Epithelial cell of esophagus (primary cell): Measurements from ENCODE around the gene CERS2.

Experiments used
- DNase-seq: peaks from one replicate; pipeline ENCODE4 v3.0.0; 2010; ENCODE audit warnings: low read depth
- H3K4me3 ChIP-seq: 2 replicates; pipeline ENCODE4 v1.5.1; 2011; ENCODE audit warnings: mild to moderate bottlenecking, low read length, control low read depth
- TF ChIP-seq, protein P1 (sequence below): IDR thresholded peaks from 2 replicates; pipeline ENCODE4 v1.5.1; 2011; ENCODE audit warnings: low read depth, mild to moderate bottlenecking, low read length, control low read depth, inconsistent platforms; ENCODE audit not compliant: insufficient read depth; ENCODE audit errors: missing control alignments

Gene CERS2

GRCh38 chr1:151002611-151003010 lies 28.0 kb upstream of the CERS2 start:
- no peak for DNase-seq
- H3K4me3 ChIP-seq: no peak overlapping the region
- TF ChIP-seq, protein P1, sequence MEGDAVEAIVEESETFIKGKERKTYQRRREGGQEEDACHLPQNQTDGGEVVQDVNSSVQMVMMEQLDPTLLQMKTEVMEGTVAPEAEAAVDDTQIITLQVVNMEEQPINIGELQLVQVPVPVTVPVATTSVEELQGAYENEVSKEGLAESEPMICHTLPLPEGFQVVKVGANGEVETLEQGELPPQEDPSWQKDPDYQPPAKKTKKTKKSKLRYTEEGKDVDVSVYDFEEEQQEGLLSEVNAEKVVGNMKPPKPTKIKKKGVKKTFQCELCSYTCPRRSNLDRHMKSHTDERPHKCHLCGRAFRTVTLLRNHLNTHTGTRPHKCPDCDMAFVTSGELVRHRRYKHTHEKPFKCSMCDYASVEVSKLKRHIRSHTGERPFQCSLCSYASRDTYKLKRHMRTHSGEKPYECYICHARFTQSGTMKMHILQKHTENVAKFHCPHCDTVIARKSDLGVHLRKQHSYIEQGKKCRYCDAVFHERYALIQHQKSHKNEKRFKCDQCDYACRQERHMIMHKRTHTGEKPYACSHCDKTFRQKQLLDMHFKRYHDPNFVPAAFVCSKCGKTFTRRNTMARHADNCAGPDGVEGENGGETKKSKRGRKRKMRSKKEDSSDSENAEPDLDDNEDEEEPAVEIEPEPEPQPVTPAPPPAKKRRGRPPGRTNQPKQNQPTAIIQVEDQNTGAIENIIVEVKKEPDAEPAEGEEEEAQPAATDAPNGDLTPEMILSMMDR: no peak

- no peak for DNase-seq
- H3K4me3 ChIP-seq: no peak overlapping the region
Observed at GRCh38 chr1:151002051-151002450, 27.4 kb upstream of the CERS2 start.

GRCh38 chr1:151001602-151002001 lies 27.0 kb upstream of the CERS2 start:
- H3K4me3 ChIP-seq: no peak overlapping the region
- peak; percentile 67 for DNase-seq

More at GRCh38 chr1:151002051-151002450, 27.4 kb upstream of the CERS2 start:
- TF ChIP-seq, protein P1: no peak

GRCh38 chr1:151000408-151000807 lies 25.8 kb upstream of the CERS2 start:
- no peak overlapping the region for H3K4me3 ChIP-seq
- TF ChIP-seq, protein P1: no peak
- no peak for DNase-seq

More at GRCh38 chr1:151001602-151002001, 27.0 kb upstream of the CERS2 start:
- TF ChIP-seq, protein P1: no peak

- TF ChIP-seq, protein P1: no peak
- no peak for DNase-seq
- no peak overlapping the region for H3K4me3 ChIP-seq
Observed at GRCh38 chr1:150999926-151000325, 25.3 kb upstream of the CERS2 start.

- DNase-seq: peak; percentile 44
- H3K4me3 ChIP-seq: no peak overlapping the region
- TF ChIP-seq, protein P1: no peak
Observed at GRCh38 chr1:150999051-150999674, 24.5 kb upstream of the CERS2 start.

- TF ChIP-seq, protein P1: no peak
- peak; percentile 51 for DNase-seq
- no peak overlapping the region for H3K4me3 ChIP-seq
Observed at GRCh38 chr1:150997949-150998348, 23.3 kb upstream of the CERS2 start.
